CD14-positive monocyte (primary cell): Measurements from ENCODE around the gene ANXA4. TPM values are rescaled to one million over a fixed set of nuclear protein-coding genes. Genes with fewer than 3 reads are reported as not detected.

Experiments
- DNase-seq, 3 donors: peaks; one replicate each; pipeline ENCODE4 v3.0.0-alpha.2; 2011 to 2022
- H2AFZ ChIP-seq: 2 replicates; pipeline ENCODE4 v1.6.0; 2012; ENCODE audit warnings: mild to moderate bottlenecking, low read depth, low read length, inconsistent platforms; ENCODE audit not compliant: insufficient read depth, poor library complexity, severe bottlenecking
- H3K27ac ChIP-seq, 2 donors: 1 replicate in 1 of 2; 2 replicates in 1 of 2; pipeline ENCODE4 v1.5.1; 2012 to 2013; ENCODE audit warnings: low read length in 2 of 2, control low read depth in 1 of 2, inconsistent platforms in 1 of 2, low read depth in 1 of 2, mild to moderate bottlenecking in 1 of 2
- H3K27me3 ChIP-seq, 2 donors: one replicate each; pipeline versions ENCODE4 v1.6.0 to v1.6.1; 2011 to 2013; ENCODE audit warnings: low read length in 2 of 2; ENCODE audit not compliant: control insufficient read depth in 2 of 2, insufficient read depth in 2 of 2
- H3K36me3 ChIP-seq, 2 donors: replicated peaks in 1 of 2; 1 replicate in 1 of 2; 2 replicates in 1 of 2; pipeline versions ENCODE4 v1.5.1 to v1.6.1; 2012 to 2013; ENCODE audit warnings: low read length in 2 of 2, control low read depth in 1 of 2, inconsistent platforms in 1 of 2, mild to moderate bottlenecking in 1 of 2; ENCODE audit not compliant: insufficient read depth in 2 of 2, control insufficient read depth in 1 of 2
- H3K4me1 ChIP-seq, 2 donors: 1 replicate in 1 of 2; 2 replicates in 1 of 2; pipeline versions ENCODE4 v1.5.1 to v1.6.1; 2012 to 2013; ENCODE audit warnings: low read length in 2 of 2, control low read depth in 1 of 2, inconsistent platforms in 1 of 2, mild to moderate bottlenecking in 1 of 2, moderate library complexity in 1 of 2; ENCODE audit not compliant: insufficient read depth in 2 of 2, control insufficient read depth in 1 of 2
- H3K4me2 ChIP-seq: replicated peaks from 2 replicates; pipeline ENCODE3; 2012; ENCODE audit warnings: low read length, moderate library complexity, mild to moderate bottlenecking; ENCODE audit not compliant: poor library complexity, severe bottlenecking; ENCODE audit errors: extremely low read depth
- H3K4me3 ChIP-seq, 3 experiments: fragments of 200-600 bp in 1 of 3; sonication (generic) in 1 of 3; replicated peaks in 1 of 3; 1 replicate in 2 of 3; 2 replicates in 1 of 3; pipeline ENCODE4 v1.5.1; 2011 to 2013; ENCODE audit warnings: low read length in 3 of 3, mild to moderate bottlenecking in 3 of 3, control low read depth in 2 of 3, low read depth in 2 of 3, inconsistent platforms in 1 of 3, moderate library complexity in 1 of 3
- H3K79me2 ChIP-seq: 2 replicates; pipeline ENCODE4 v1.6.0; 2012; ENCODE audit warnings: mild to moderate bottlenecking, control low read depth, inconsistent platforms, low read length, moderate library complexity; ENCODE audit not compliant: insufficient read depth
- H3K9ac ChIP-seq: 2 replicates; pipeline ENCODE4 v1.6.0; 2017; ENCODE audit warnings: low read length, mild to moderate bottlenecking; ENCODE audit not compliant: insufficient read depth, poor library complexity, severe bottlenecking
- H3K9me3 ChIP-seq, 2 donors: replicated peaks in 1 of 2; 1 replicate in 1 of 2; 2 replicates in 1 of 2; pipeline versions ENCODE4 v1.5.1 to v1.6.1; 2012 to 2013; ENCODE audit warnings: low read length in 2 of 2, control low read depth in 1 of 2; ENCODE audit not compliant: control insufficient read depth in 1 of 2, insufficient read depth in 1 of 2
- H4K20me1 ChIP-seq: 2 replicates; pipeline ENCODE4 v1.6.0; 2012; ENCODE audit warnings: mild to moderate bottlenecking, low read length, control low read depth, moderate library complexity; ENCODE audit not compliant: insufficient read depth
- H3K27ac Mint-ChIP-seq, 7 donors: one replicate each; pipeline ENCODE4 v1.8.0; 2020; ENCODE audit warnings: mild to moderate bottlenecking in 7 of 7, mixed read lengths in 7 of 7, moderate library complexity in 6 of 7, inconsistent platforms in 2 of 7
- H3K27me3 Mint-ChIP-seq, 3 donors: one replicate each; pipeline ENCODE4 v1.8.0; 2021 to 2022; ENCODE audit warnings: low read depth in 3 of 3, mild to moderate bottlenecking in 3 of 3, mixed read lengths in 3 of 3, moderate library complexity in 3 of 3, inconsistent platforms in 1 of 3
- H3K36me3 Mint-ChIP-seq, 2 donors: one replicate each; pipeline ENCODE4 v1.8.0; 2020; ENCODE audit warnings: mixed read lengths in 2 of 2, inconsistent platforms in 1 of 2, mild to moderate bottlenecking in 1 of 2
- H3K4me1 Mint-ChIP-seq: one replicate; pipeline ENCODE4 v1.8.0; 2020; ENCODE audit warnings: mild to moderate bottlenecking, mixed read lengths
- H3K4me3 Mint-ChIP-seq, 2 donors: one replicate each; pipeline ENCODE4 v1.8.0; 2020; ENCODE audit warnings: mild to moderate bottlenecking in 2 of 2, mixed read lengths in 2 of 2, moderate library complexity in 1 of 2
- H3K9me3 Mint-ChIP-seq, 7 donors: one replicate each; pipeline ENCODE4 v1.8.0; 2020 to 2022; ENCODE audit warnings: mixed read lengths in 7 of 7, mild to moderate bottlenecking in 6 of 7, moderate library complexity in 6 of 7, inconsistent platforms in 2 of 7
- WGBS: methylation state at CpG from one replicate; pipeline ENCODE4 v1.1.5; 2013; ENCODE audit warnings: missing lambda C conversion rate; ENCODE audit not compliant: insufficient coverage; 5-methylcytosine and 5-hydroxymethylcytosine counted together
- intact Hi-C, 2 donors: fragments of 100-400 bp; cut with micrococcal nuclease; formaldehyde crosslinking; loops; one replicate each; pipeline versions ENCODE4 v1.15.0 to v1.15.1; 2023
- polyA plus RNA-seq, 3 donors: library from polyadenylated mRNA; depleted of rRNA in 1 of 3; unstranded in 2 of 3; stranded (reverse) in 1 of 3; fragments of 300-500 nt in 2 of 3; fragments of >200 nt in 1 of 3; fragmentation: Illumina TruSeq in 2 of 3; gene quantifications; 1 replicate in 2 of 3; 2 replicates in 1 of 3; pipeline ENCODE4 v1.2.3, GENCODE V29; 2012 to 2021
- TF ChIP-seq, protein P1 (sequence below): fragments of 200-600 bp; IDR thresholded peaks from one replicate; pipeline ENCODE4 v1.8.0; 2022; ENCODE audit warnings: antibody characterized with exemption, mild to moderate bottlenecking

ANXA4 gene
- polyA plus RNA-seq, 3 donors = 30.0 to 95.7 (median 64.7) TPM

DNA sequence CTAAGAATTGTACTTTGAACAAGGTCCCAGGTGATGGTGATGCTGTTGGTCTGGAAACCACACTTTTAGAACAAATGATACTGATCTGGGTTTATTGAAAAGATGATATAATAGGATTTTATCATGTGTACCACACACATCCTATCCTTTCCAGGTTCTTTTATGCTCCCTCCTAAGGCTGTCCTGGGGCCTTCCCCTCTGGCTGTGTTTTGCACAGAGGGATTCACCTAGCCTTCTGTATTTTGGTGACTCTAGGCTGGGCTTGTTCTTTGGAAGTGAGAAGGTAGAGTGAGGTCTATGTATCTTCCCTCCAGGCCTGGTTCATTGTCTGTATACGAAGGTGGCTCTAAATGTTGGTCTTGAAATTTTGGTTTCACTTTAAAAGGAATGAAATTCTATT lies 12.7 kb downstream of the ANXA4 start:
- no CpG with 5 or more reads among the region's 1 CpG for WGBS
- H3K4me3 Mint-ChIP-seq = peak overlapping the region in 1 of 2 donors; percentile 59
- TF ChIP-seq, protein P1, sequence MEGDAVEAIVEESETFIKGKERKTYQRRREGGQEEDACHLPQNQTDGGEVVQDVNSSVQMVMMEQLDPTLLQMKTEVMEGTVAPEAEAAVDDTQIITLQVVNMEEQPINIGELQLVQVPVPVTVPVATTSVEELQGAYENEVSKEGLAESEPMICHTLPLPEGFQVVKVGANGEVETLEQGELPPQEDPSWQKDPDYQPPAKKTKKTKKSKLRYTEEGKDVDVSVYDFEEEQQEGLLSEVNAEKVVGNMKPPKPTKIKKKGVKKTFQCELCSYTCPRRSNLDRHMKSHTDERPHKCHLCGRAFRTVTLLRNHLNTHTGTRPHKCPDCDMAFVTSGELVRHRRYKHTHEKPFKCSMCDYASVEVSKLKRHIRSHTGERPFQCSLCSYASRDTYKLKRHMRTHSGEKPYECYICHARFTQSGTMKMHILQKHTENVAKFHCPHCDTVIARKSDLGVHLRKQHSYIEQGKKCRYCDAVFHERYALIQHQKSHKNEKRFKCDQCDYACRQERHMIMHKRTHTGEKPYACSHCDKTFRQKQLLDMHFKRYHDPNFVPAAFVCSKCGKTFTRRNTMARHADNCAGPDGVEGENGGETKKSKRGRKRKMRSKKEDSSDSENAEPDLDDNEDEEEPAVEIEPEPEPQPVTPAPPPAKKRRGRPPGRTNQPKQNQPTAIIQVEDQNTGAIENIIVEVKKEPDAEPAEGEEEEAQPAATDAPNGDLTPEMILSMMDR = no peak
- Histone ChIP-seq H3K79me2 (peaks cover 79% of the 10 kb centered on the region), H3K27me3 (no peaks in the 10 kb centered on the region), H4K20me1 (peaks cover 27% of the 10 kb centered on the region), H3K4me1 (peaks cover 40 to 48% of the 10 kb centered on the region in 2 donors), H3K27ac (peak overlapping the region in 1 of 2 donors; percentile 79), H3K9me3 (no peaks in the 10 kb centered on the region), H2AFZ (peak overlapping the region; percentile 51), H3K4me2 (peak overlapping the region; percentile 59), H3K9ac (peak overlapping the region; percentile 35), H3K4me3 (peak overlapping the region in 1 of 3 experiments; percentile 52), H3K36me3 (peaks cover 4 to 9% of the 10 kb centered on the region in 2 donors)
- H3K27ac Mint-ChIP-seq = peak overlapping the region in 6 of 7 donors; percentile 11 to 89 (median 62)
- H3K4me1 Mint-ChIP-seq = peaks cover 64% of the 10 kb centered on the region
- no peaks in the 10 kb centered on the region for H3K27me3 Mint-ChIP-seq
- no peaks in the 10 kb centered on the region for H3K9me3 Mint-ChIP-seq
- no peak for DNase-seq
- intact Hi-C loops = no loop called here
- peaks cover 3 to 21% of the 10 kb centered on the region in 2 donors for H3K36me3 Mint-ChIP-seq

DNA sequence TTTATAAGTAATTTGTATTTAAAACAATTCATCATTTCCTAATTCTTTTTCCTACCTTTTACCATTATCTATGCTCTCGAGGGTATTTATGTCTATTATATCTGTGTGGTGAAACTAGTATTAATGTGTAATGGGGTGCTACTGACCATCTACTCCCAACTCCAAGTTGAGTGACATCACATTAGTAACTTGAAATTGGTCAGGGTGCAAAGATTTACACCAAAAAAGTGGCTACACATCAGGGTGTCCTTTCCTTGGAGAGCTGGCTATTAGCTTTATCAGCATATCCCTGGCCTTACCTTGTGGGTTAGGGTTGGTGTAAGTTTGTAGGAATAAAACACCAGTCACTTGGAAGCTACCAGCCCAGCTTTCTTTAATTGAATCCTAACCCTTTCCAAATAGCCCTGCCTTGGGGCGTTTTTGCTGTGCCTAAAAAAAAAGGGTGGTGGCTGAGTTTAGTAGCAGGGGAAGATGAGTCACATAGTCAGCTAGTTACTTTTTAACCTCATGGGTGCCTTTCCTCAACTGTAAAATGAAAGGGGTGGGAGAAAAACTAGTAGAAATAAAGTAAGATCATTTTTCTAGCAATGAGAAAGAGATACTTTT lies 14.0 kb downstream of the ANXA4 start:
- peak overlapping the region in 1 of 2 donors; percentile 57 for H3K27ac ChIP-seq
- H3K9me3 ChIP-seq = no peaks in the 10 kb centered on the region
- Mint-ChIP-seq H3K27ac (peak overlapping the region in 6 of 7 donors; percentile 12 to 83 (median 48)), H3K9me3 (no peaks in the 10 kb centered on the region), H3K36me3 (peaks cover 6 to 25% of the 10 kb centered on the region in 2 donors), H3K27me3 (no peaks in the 10 kb centered on the region), H3K4me3 (no peak overlapping the region), H3K4me1 (peaks cover 52% of the 10 kb centered on the region)
- H3K4me3 ChIP-seq = no peak overlapping the region
- DNase-seq = peak; percentile 32 to 50 (median 50)
- TF ChIP-seq, protein P1 = no peak
- peaks cover 4 to 9% of the 10 kb centered on the region in 2 donors for H3K36me3 ChIP-seq
- peaks cover 66% of the 10 kb centered on the region for H3K79me2 ChIP-seq
- no peaks in the 10 kb centered on the region for H3K27me3 ChIP-seq
- H3K4me1 ChIP-seq = peaks cover 40 to 48% of the 10 kb centered on the region in 2 donors
- no CpG with 5 or more reads among the region's 2 CpGs for WGBS
- peaks cover 23% of the 10 kb centered on the region for H4K20me1 ChIP-seq
- peak overlapping the region; percentile 7 for H2AFZ ChIP-seq
- H3K9ac ChIP-seq = no peak overlapping the region
- intact Hi-C loops = no loop called here
- H3K4me2 ChIP-seq = peak overlapping the region; percentile 6
